Stimulated activated CD8-positive, alpha-beta memory T cell treated with anti-CD3 and anti-CD28 coated beads, Interleukin-15, amount 100 ng/mL, for 4 hours (primary cell): Measurements from ENCODE around the gene TFPT.

Source experiments
- DNase-seq, 2 donors: peaks; one replicate each; pipeline ENCODE4 v3.0.0-alpha.2; 2020; ENCODE audit warnings: low read depth in 2 of 2

TFPT gene

DNA sequence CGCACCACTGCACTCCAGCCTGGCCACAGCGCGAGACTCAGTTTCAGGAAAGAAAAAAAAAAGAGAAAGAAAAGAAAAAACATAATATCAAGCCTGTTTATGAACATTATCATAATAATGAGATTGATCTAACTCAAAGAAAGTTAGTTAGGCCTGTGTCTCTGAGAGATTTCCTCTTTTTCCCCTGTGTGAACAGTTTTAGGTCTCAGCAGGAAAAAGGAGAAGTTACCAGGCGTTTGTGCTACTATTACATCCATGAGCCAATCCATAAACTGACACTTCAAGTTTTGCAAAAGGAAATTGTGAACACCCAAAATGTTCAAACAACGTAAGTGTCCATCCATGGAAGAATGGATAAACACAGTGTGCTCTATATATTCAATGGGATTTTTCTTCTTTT lies 38.1 kb downstream of the TFPT start:
- no peak for DNase-seq

- no peak for DNase-seq
Measured at GRCh38 chr19:54074851-54075250, 40.6 kb downstream of the TFPT start.

DNA sequence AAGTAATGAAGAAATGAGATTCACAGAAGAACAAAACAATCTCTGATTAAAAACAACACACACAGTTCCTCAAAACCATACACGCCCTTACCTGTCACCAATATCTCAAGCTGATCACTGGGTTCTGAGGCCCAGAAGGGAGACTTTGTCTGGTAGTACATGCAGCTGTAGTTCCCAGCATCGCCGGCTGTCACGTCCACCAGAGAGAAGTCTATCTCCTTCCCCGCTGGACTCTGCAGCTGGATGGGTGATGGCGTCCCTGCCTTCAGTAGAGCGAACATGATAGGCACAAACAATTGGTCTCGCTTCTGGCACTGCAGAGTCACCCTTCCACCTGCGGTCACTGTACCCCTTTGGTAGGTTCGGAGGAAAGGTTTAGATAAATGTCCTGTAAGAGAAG lies 41.6 kb downstream of the TFPT start:
- no peak for DNase-seq

DNA sequence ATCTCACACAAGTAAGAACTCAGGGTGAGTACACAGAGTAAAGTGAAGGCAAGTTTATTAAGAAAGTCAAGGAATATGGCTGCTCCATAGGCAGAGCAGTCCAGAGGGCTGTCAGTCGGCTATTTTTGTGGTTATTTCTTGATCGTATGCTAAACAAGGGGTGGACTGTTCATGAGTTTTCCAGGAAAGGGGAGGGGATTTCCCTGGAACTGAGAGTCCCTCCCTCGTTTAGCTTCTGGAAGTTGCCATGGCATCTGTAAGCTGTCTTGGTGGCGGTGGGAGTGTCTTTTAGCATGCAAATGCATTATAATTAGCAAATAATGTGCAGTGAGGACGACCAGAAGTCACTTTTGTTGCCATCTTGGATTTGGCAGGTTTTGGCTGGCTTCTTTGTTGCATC lies 46.0 kb downstream of the TFPT start:
- DNase-seq: no peak

DNA sequence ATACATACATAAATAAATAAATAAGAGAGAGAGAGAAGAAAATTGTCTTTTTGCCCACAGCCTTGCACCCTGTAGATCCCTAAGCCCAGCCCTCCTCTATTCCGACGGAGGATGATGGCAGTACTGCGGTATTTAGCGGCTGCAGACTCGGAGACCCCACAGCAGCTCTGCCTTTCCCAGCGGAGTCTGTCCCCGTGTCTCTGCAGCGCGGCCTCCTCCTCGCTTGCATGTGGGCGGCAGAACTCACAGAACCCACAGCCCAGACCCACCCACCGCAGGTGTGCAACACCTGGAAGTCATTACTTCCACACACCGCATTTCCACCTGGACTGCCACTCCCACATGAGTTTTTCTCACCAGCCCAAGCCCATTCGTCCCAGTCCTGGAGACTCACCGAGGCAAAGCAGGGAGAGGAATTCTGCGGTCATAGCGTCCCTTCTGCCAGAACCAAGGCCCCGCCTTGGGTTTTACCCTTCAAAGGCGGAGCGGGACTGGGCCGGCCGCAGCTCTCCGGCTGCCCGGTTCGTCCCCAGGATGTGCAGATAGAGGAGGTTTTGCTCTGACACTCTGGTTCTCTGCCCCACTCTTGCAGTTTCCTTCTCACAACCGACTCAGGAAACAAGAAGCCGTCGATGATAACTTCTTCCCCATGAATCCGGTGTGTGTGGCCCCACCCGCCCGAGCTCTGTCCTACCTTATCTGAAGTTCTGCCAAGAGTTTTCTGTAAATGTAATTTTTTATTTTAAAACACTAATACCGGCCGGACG lies 51.9 kb downstream of the TFPT start, which contains the start of gene VSTM1:
VSTM1 (minus strand) TSS at position 548 of the 767 bp plus-strand sequence; CDS start at position 428, 120 bp downstream.
- no peak for DNase-seq

GRCh38 chr19:54062643-54063042 lies 52.8 kb downstream of the TFPT start:
- DNase-seq: no peak
